Epidermal melanocyte (primary cell): ENCODE data around the gene ANKFN1.

Source experiments
- DNase-seq: peaks from one replicate; pipeline ENCODE4 v3.0.0; 2011; ENCODE audit warnings: low spot score; ENCODE audit not compliant: insufficient read length

The ANKFN1 gene

GRCh38 chr17:56431736-56432135 lies 278.5 kb downstream of the ANKFN1 start:
- DNase-seq = no peak

- DNase-seq = no peak
These were observed 279.2 kb downstream of the ANKFN1 start for GRCh38 chr17:56432443-56432842.

- DNase-seq = no peak
These were observed 281.3 kb downstream of the ANKFN1 start for GRCh38 chr17:56434610-56435009.

GRCh38 chr17:56436142-56436541 lies 282.9 kb downstream of the ANKFN1 start:
- no peak for DNase-seq

GRCh38 chr17:56440419-56440818 lies 287.1 kb downstream of the ANKFN1 start:
- DNase-seq = no peak

GRCh38 chr17:56441308-56441707 lies 288.0 kb downstream of the ANKFN1 start:
- no peak for DNase-seq

GRCh38 chr17:56445692-56446411 lies 292.6 kb downstream of the ANKFN1 start:
- DNase-seq = no peak

GRCh38 chr17:56447171-56447570 lies 293.9 kb downstream of the ANKFN1 start:
- DNase-seq = no peak

GRCh38 chr17:56448371-56448770 lies 295.1 kb downstream of the ANKFN1 start:
- DNase-seq = no peak

- no peak for DNase-seq
These were observed 295.9 kb downstream of the ANKFN1 start for GRCh38 chr17:56449176-56449575.

- no peak for DNase-seq
These were observed 298.4 kb downstream of the ANKFN1 start for GRCh38 chr17:56451629-56452028.

- DNase-seq = no peak
These were observed 299.2 kb downstream of the ANKFN1 start for GRCh38 chr17:56452461-56452860.

- DNase-seq = no peak
These were observed 304.2 kb downstream of the ANKFN1 start for GRCh38 chr17:56457501-56457900.

GRCh38 chr17:56465886-56466285 lies 312.6 kb downstream of the ANKFN1 start:
- no peak for DNase-seq

- DNase-seq = no peak
These were observed 315.6 kb downstream of the ANKFN1 start for GRCh38 chr17:56468840-56469239.

GRCh38 chr17:56471696-56472095 lies 318.4 kb downstream of the ANKFN1 start:
- no peak for DNase-seq

GRCh38 chr17:56475116-56475515 lies 321.8 kb downstream of the ANKFN1 start:
- DNase-seq = no peak

GRCh38 chr17:56478836-56479447 lies 325.7 kb downstream of the ANKFN1 start:
- DNase-seq = no peak

- no peak for DNase-seq
These were observed 327.2 kb downstream of the ANKFN1 start for GRCh38 chr17:56480501-56480900.

- no peak for DNase-seq
These were observed 328.4 kb downstream of the ANKFN1 start for GRCh38 chr17:56481659-56482058.

- no peak for DNase-seq
These were observed 329.0 kb downstream of the ANKFN1 start for GRCh38 chr17:56482229-56482628.

GRCh38 chr17:56486732-56487131 lies 333.5 kb downstream of the ANKFN1 start:
- no peak for DNase-seq

GRCh38 chr17:56488800-56489199 lies 335.5 kb downstream of the ANKFN1 start:
- DNase-seq = no peak
